ENCODE measurements around the gene ANO2.

Gene ANO2

GRCh38 chr12:5577211-5577612 is 367.8 kb downstream of the ANO2 start:
- TF ChIP-seq CTCF (IDR thresholded peaks at IDR 0.05; ENCODE audit: low read depth, low read length, missing control alignments), result no peak
- no peak overlapping the region for H3K4me3 ChIP-seq (replicated peaks; ENCODE audit: low read depth, low read length)
- no peak for DNase-seq (ENCODE audit: extremely low read depth, low read depth)

GRCh38 chr12:5575987-5576386 is 369.1 kb downstream of the ANO2 start:
- no peak overlapping the region for H3K4me3 ChIP-seq (replicated peaks; ENCODE audit: low read depth, low read length)
- no peak for DNase-seq (ENCODE audit: extremely low read depth, low read depth)
- no peak for TF ChIP-seq CTCF (IDR thresholded peaks at IDR 0.05; ENCODE audit: low read depth, low read length, missing control alignments)

- no peak overlapping the region for H3K4me3 ChIP-seq (replicated peaks; ENCODE audit: low read depth, low read length)
- TF ChIP-seq CTCF (IDR thresholded peaks at IDR 0.05; ENCODE audit: low read depth, low read length, missing control alignments), result no peak
- no peak for DNase-seq (ENCODE audit: extremely low read depth, low read depth)
Measured at GRCh38 chr12:5575232-5575631, 369.8 kb downstream of the ANO2 start.

GRCh38 chr12:5573390-5573789 is 371.7 kb downstream of the ANO2 start:
- DNase-seq (ENCODE audit: extremely low read depth, low read depth), result no peak
- H3K4me3 ChIP-seq (replicated peaks; ENCODE audit: low read depth, low read length), result no peak overlapping the region
- no peak for TF ChIP-seq CTCF (IDR thresholded peaks at IDR 0.05; ENCODE audit: low read depth, low read length, missing control alignments)

- TF ChIP-seq CTCF (IDR thresholded peaks at IDR 0.05; ENCODE audit: low read depth, low read length, missing control alignments), result no peak
- no peak for DNase-seq (ENCODE audit: extremely low read depth, low read depth)
- H3K4me3 ChIP-seq (replicated peaks; ENCODE audit: low read depth, low read length), result no peak overlapping the region
Measured at GRCh38 chr12:5571115-5571514, 373.9 kb downstream of the ANO2 start.

- TF ChIP-seq CTCF (IDR thresholded peaks at IDR 0.05; ENCODE audit: low read depth, low read length, missing control alignments), result no peak
- no peak for DNase-seq (ENCODE audit: extremely low read depth, low read depth)
- H3K4me3 ChIP-seq (replicated peaks; ENCODE audit: low read depth, low read length), result no peak overlapping the region
Measured at GRCh38 chr12:5570416-5570815, 374.6 kb downstream of the ANO2 start.

GRCh38 chr12:5568325-5568981 is 376.6 kb downstream of the ANO2 start:
- no peak for TF ChIP-seq CTCF (IDR thresholded peaks at IDR 0.05; ENCODE audit: low read depth, low read length, missing control alignments)
- H3K4me3 ChIP-seq (replicated peaks; ENCODE audit: low read depth, low read length), result no peak overlapping the region
- DNase-seq (ENCODE audit: extremely low read depth, low read depth), result no peak
